BLaER1 treated with 17β-estradiol and CSF1 and Interleukin-3, amounts not matched to agents 10 nM and 100 nM (cell line): ENCODE results near the gene EFCAB9.
A peak's percentile ranks its signal among the peaks of the same experiment; 100 is the strongest.

Source experiments
- H3K27ac ChIP-seq, 11 experiments: shearing (Covaris generic); formaldehyde crosslinking; 2 replicates each; pipeline ENCODE4 v1.8.1; 2022
- H3K27me3 ChIP-seq, 11 experiments: shearing (Covaris generic); formaldehyde crosslinking; 2 replicates each; pipeline ENCODE4 v1.8.1; 2022
- H3K36me3 ChIP-seq, 11 experiments: shearing (Covaris generic); formaldehyde crosslinking; 2 replicates each; pipeline ENCODE4 v1.8.1; 2022
- H3K4me1 ChIP-seq, 10 experiments: shearing (Covaris generic); formaldehyde crosslinking; 2 replicates each; pipeline ENCODE4 v1.8.1; 2022
- H3K4me2 ChIP-seq, 11 experiments: shearing (Covaris generic); formaldehyde crosslinking; 2 replicates each; pipeline ENCODE4 v1.8.1; 2022
- H3K4me3 ChIP-seq, 10 experiments: shearing (Covaris generic); formaldehyde crosslinking; 2 replicates each; pipeline ENCODE4 v1.8.1; 2022
- H3K9ac ChIP-seq, 11 experiments: shearing (Covaris generic); formaldehyde crosslinking; 2 replicates each; pipeline ENCODE4 v1.8.1; 2022
- H3K9me3 ChIP-seq, 11 experiments: shearing (Covaris generic); formaldehyde crosslinking; replicated peaks in 1 of 11; 2 replicates each; pipeline ENCODE4 v1.8.1; 2022
- H4K20me1 ChIP-seq, 11 experiments: shearing (Covaris generic); formaldehyde crosslinking; 2 replicates each; pipeline ENCODE4 v1.8.1; 2022
- Cebpa-rat ChIP-seq, 11 experiments: shearing (Covaris generic); IDR thresholded peaks; 2 replicates each; pipeline ENCODE4 v1.8.1; 2022

Gene EFCAB9

GRCh38 chr5:172243302-172243701 lies 49.3 kb downstream of the EFCAB9 start:
- Histone ChIP-seq H4K20me1 (peaks cover 0 to 83% (median 20%) of the 10 kb centered on the region in 11 experiments; a peak in 13 of 22 replicates), H3K27ac (no peak overlapping the region), H3K36me3 (peaks cover 18 to 81% (median 68%) of the 10 kb centered on the region in 11 experiments), H3K4me2 (no peak overlapping the region), H3K9me3 (peaks cover 0 to 58% (median 48%) of the 10 kb centered on the region in 11 experiments; a peak in 18 of 22 replicates), H3K4me3 (no peak overlapping the region), H3K27me3 (no peaks in the 10 kb centered on the region), H3K9ac (no peak overlapping the region), H3K4me1 (peaks cover 0 to 8% (median 0%) of the 10 kb centered on the region in 10 experiments; a peak in 7 of 20 replicates)
- no peak for TF ChIP-seq Cebpa-rat (IDR thresholded peaks at IDR 0.05)

- Histone ChIP-seq H3K27me3 (no peaks in the 10 kb centered on the region), H3K4me3 (no peak overlapping the region), H3K4me2 (no peak overlapping the region), H4K20me1 (peaks cover 0 to 77% (median 18%) of the 10 kb centered on the region in 11 experiments; a peak in 13 of 22 replicates), H3K9me3 (peaks cover 3 to 75% (median 64%) of the 10 kb centered on the region in 11 experiments; a peak in 20 of 22 replicates), H3K9ac (no peak overlapping the region), H3K36me3 (peaks cover 22 to 95% (median 84%) of the 10 kb centered on the region in 11 experiments), H3K27ac (no peak overlapping the region), H3K4me1 (peaks cover 0 to 6% (median 0%) of the 10 kb centered on the region in 10 experiments; a peak in 3 of 20 replicates)
- no peak for TF ChIP-seq Cebpa-rat (IDR thresholded peaks at IDR 0.05)
Observed at GRCh38 chr5:172245046-172245445, 51.1 kb downstream of the EFCAB9 start.

- H3K9me3 ChIP-seq = peaks cover 10 to 82% (median 71%) of the 10 kb centered on the region in 11 experiments
- no peak overlapping the region for H3K27ac ChIP-seq
- H3K9ac ChIP-seq = no peak overlapping the region
- peaks cover 22 to 98% (median 87%) of the 10 kb centered on the region in 11 experiments for H3K36me3 ChIP-seq
- H3K4me2 ChIP-seq = no peak overlapping the region
- no peak for TF ChIP-seq Cebpa-rat (IDR thresholded peaks at IDR 0.05)
- H3K4me3 ChIP-seq = no peak overlapping the region
- peaks cover 0 to 76% (median 18%) of the 10 kb centered on the region in 11 experiments; a peak in 13 of 22 replicates for H4K20me1 ChIP-seq
- no peaks in the 10 kb centered on the region for H3K27me3 ChIP-seq
- peaks cover 0 to 6% (median 0%) of the 10 kb centered on the region in 10 experiments; a peak in 3 of 20 replicates for H3K4me1 ChIP-seq
Observed at GRCh38 chr5:172245703-172246125, 51.7 kb downstream of the EFCAB9 start.

- no peaks in the 10 kb centered on the region for H3K27me3 ChIP-seq
- no peak overlapping the region for H3K4me3 ChIP-seq
- no peak overlapping the region for H3K27ac ChIP-seq
- peaks cover 39 to 99% (median 89%) of the 10 kb centered on the region in 11 experiments for H3K36me3 ChIP-seq
- peaks cover 0 to 6% (median 0%) of the 10 kb centered on the region in 10 experiments; a peak in 3 of 20 replicates for H3K4me1 ChIP-seq
- no peak for TF ChIP-seq Cebpa-rat (IDR thresholded peaks at IDR 0.05)
- peaks cover 0 to 63% (median 17%) of the 10 kb centered on the region in 11 experiments; a peak in 13 of 22 replicates for H4K20me1 ChIP-seq
- H3K9ac ChIP-seq = no peak overlapping the region
- peaks cover 38 to 91% (median 86%) of the 10 kb centered on the region in 11 experiments for H3K9me3 ChIP-seq
- peak overlapping the region in 2 of 11 experiments; percentile 2 to 3; a peak in 2 of 22 replicates for H3K4me2 ChIP-seq
Observed at GRCh38 chr5:172248637-172249036, 54.7 kb downstream of the EFCAB9 start.

- no peak overlapping the region for H3K4me3 ChIP-seq
- no peak overlapping the region for H3K9ac ChIP-seq
- H4K20me1 ChIP-seq = peaks cover 0 to 43% (median 8%) of the 10 kb centered on the region in 11 experiments; a peak in 11 of 22 replicates
- H3K4me2 ChIP-seq = no peak overlapping the region
- no peak for TF ChIP-seq Cebpa-rat (IDR thresholded peaks at IDR 0.05)
- no peak overlapping the region for H3K27ac ChIP-seq
- H3K9me3 ChIP-seq = peaks cover 45 to 94% (median 91%) of the 10 kb centered on the region in 11 experiments
- H3K36me3 ChIP-seq = peaks cover 48 to 99% (median 91%) of the 10 kb centered on the region in 11 experiments
- peaks cover 0 to 6% (median 0%) of the 10 kb centered on the region in 10 experiments; a peak in 3 of 20 replicates for H3K4me1 ChIP-seq
- H3K27me3 ChIP-seq = no peaks in the 10 kb centered on the region
Observed at GRCh38 chr5:172251419-172251818, 57.4 kb downstream of the EFCAB9 start.

GRCh38 chr5:172252501-172252900 lies 58.5 kb downstream of the EFCAB9 start:
- peaks cover 0 to 32% (median 5%) of the 10 kb centered on the region in 11 experiments; a peak in 9 of 22 replicates for H4K20me1 ChIP-seq

More at GRCh38 chr5:172252501-172252900, 58.5 kb downstream of the EFCAB9 start:
- Histone ChIP-seq H3K4me3 (no peak overlapping the region; a peak in 1 of 20 replicates), H3K4me2 (no peak overlapping the region), H3K9ac (no peak overlapping the region), H3K4me1 (peaks cover 0 to 6% (median 0%) of the 10 kb centered on the region in 10 experiments; a peak in 3 of 20 replicates), H3K36me3 (peaks cover 56 to 99% (median 92%) of the 10 kb centered on the region in 11 experiments), H3K9me3 (peaks cover 45 to 95% (median 93%) of the 10 kb centered on the region in 11 experiments), H3K27me3 (no peaks in the 10 kb centered on the region), H3K27ac (no peak overlapping the region)
- no peak for TF ChIP-seq Cebpa-rat (IDR thresholded peaks at IDR 0.05)
